GM23248 (cell line): ENCODE results near the gene ZNF75A. TPM values are rescaled to one million over a fixed set of nuclear protein-coding genes. Genes with fewer than 3 reads are reported as not detected.

Experiments
- DNase-seq: peaks from one replicate; pipeline ENCODE4 v3.0.0-alpha.2; 2015
- H2AFZ ChIP-seq: fragments of 200-600 bp; sonication (generic); 2 replicates; pipeline ENCODE4 v1.6.1; 2016; ENCODE audit warnings: antibody characterized with exemption
- H3F3A ChIP-seq: fragments of 200-600 bp; sonication (generic); 2 replicates; pipeline ENCODE4 v1.6.1; 2016; ENCODE audit warnings: mild to moderate bottlenecking, antibody characterized with exemption, mixed run types; ENCODE audit not compliant: insufficient read depth
- H3K27ac ChIP-seq: fragments of 200-600 bp; sonication (generic); 2 replicates; pipeline ENCODE4 v1.5.1; 2016; ENCODE audit warnings: mild to moderate bottlenecking
- H3K27me3 ChIP-seq: fragments of 200-600 bp; sonication (generic); replicated peaks from 2 replicates; pipeline ENCODE4 v1.6.1; 2016; ENCODE audit warnings: mild to moderate bottlenecking; ENCODE audit not compliant: insufficient read depth
- H3K36me3 ChIP-seq: fragments of 200-600 bp; sonication (generic); 2 replicates; pipeline ENCODE4 v1.6.1; 2016; ENCODE audit warnings: low read depth, mild to moderate bottlenecking
- H3K4me1 ChIP-seq: fragments of 200-600 bp; sonication (generic); 2 replicates; pipeline ENCODE4 v1.6.1; 2016; ENCODE audit warnings: mild to moderate bottlenecking; ENCODE audit not compliant: insufficient read depth
- H3K4me2 ChIP-seq: fragments of 200-600 bp; sonication (generic); one replicate; pipeline ENCODE4 v1.6.1; 2016; ENCODE audit warnings: mild to moderate bottlenecking; ENCODE audit not compliant: unreplicated experiment
- H3K4me3 ChIP-seq: fragments of 200-600 bp; sonication (generic); 2 replicates; pipeline ENCODE4 v1.5.1; 2016; ENCODE audit warnings: mild to moderate bottlenecking
- H3K79me2 ChIP-seq: fragments of 200-600 bp; sonication (generic); 2 replicates; pipeline ENCODE4 v1.6.1; 2016; ENCODE audit warnings: mild to moderate bottlenecking; ENCODE audit not compliant: insufficient read depth
- H3K9ac ChIP-seq: fragments of 200-600 bp; sonication (generic); 2 replicates; pipeline ENCODE4 v1.6.1; 2016; ENCODE audit warnings: mild to moderate bottlenecking
- H3K9me2 ChIP-seq: fragments of 200-600 bp; sonication (generic); 2 replicates; pipeline ENCODE4 v1.6.1; 2016; ENCODE audit warnings: mixed run types, mild to moderate bottlenecking, moderate library complexity; ENCODE audit not compliant: insufficient read depth
- H3K9me3 ChIP-seq: fragments of 200-600 bp; sonication (generic); one replicate; pipeline ENCODE4 v1.6.1; 2017; ENCODE audit warnings: low read depth
- H4K20me1 ChIP-seq: fragments of 200-600 bp; sonication (generic); 2 replicates; pipeline ENCODE4 v1.6.0; 2016; ENCODE audit not compliant: insufficient read depth
- EZH2 ChIP-seq: fragments of 200-600 bp; sonication (generic); IDR thresholded peaks from 2 replicates; pipeline ENCODE4 v1.6.1; 2018; ENCODE audit warnings: antibody characterized with exemption, mild to moderate bottlenecking; ENCODE audit not compliant: insufficient read depth, poor library complexity, severe bottlenecking
- EZH2phosphoT487 ChIP-seq: fragments of 200-600 bp; sonication (generic); IDR thresholded peaks from 2 replicates; pipeline ENCODE4 v1.6.1; 2018; ENCODE audit warnings: antibody characterized with exemption, moderate library complexity, mild to moderate bottlenecking, low read depth; ENCODE audit not compliant: insufficient read depth
- whole genome bisulfite sequencing, 2 experiments: methylation state at CpG; one replicate each; pipeline ENCODE4 v1.1.6; 2015 to 2017; ENCODE audit warnings: low lambda C conversion rate in 2 of 2, low coverage in 1 of 2; ENCODE audit errors: missing lambda C conversion rate in 2 of 2; 5-methylcytosine and 5-hydroxymethylcytosine counted together
- in situ Hi-C: fragments of 300-500 bp; cut with MboI; formaldehyde crosslinking; loops from 2 replicates; pipeline ENCODE4 v1.15.0; 2020
- polyA plus RNA-seq: library from polyadenylated mRNA; unstranded; fragments of >200 nt; fragmentation: Nextera tagmentation; extraction: Ambion mirVana; gene quantifications from 2 replicates; pipeline ENCODE4 v1.2.1, GENCODE V29; 2016
- total RNA-seq: library from RNA; depleted of rRNA; stranded (reverse); fragments of >200 nt; shearing (Covaris generic); gene quantifications from 2 replicates; pipeline ENCODE4 v1.2.3, GENCODE V29; 2014

ZNF75A gene
- total and polyA plus RNA-seq, 2 experiments from 2014 or later, result 16.7 to 17.2 TPM

- in situ Hi-C loops, result no loop called here
- Histone ChIP-seq H3K27me3 (no peaks in the 10 kb centered on the region), H4K20me1 (no peaks in the 10 kb centered on the region), H3K4me1 (no peaks in the 10 kb centered on the region), H3K9me2 (no peaks in the 10 kb centered on the region), H3K9ac (no peak overlapping the region), H2AFZ (no peak overlapping the region), H3F3A (no peaks in the 10 kb centered on the region), H3K27ac (no peak overlapping the region), H3K4me2 (no peak overlapping the region), H3K79me2 (no peaks in the 10 kb centered on the region), H3K9me3 (no peaks in the 10 kb centered on the region), H3K36me3 (no peaks in the 10 kb centered on the region), H3K4me3 (no peak overlapping the region)
- no peak for TF ChIP-seq EZH2
- TF ChIP-seq EZH2phosphoT487, result no peak
- 31 to 35% methylated on average over 10 of the region's 10 CpGs for WGBS, 2 experiments
- DNase-seq, result no peak
Measured at GRCh38 chr16:3347586-3347985, 42.3 kb downstream of the ZNF75A start.

GRCh38 chr16:3348547-3349167 lies 43.4 kb downstream of the ZNF75A start:
- H3K27ac ChIP-seq, result no peak overlapping the region
- no peak overlapping the region for H3K4me2 ChIP-seq
- H3F3A ChIP-seq, result no peaks in the 10 kb centered on the region
- H3K27me3 ChIP-seq, result no peaks in the 10 kb centered on the region
- no peak for DNase-seq
- TF ChIP-seq EZH2phosphoT487, result no peak
- TF ChIP-seq EZH2, result no peak
- in situ Hi-C loops, result no loop called here
- no peak overlapping the region for H2AFZ ChIP-seq
- H3K4me3 ChIP-seq, result no peak overlapping the region
- H3K9me3 ChIP-seq, result no peaks in the 10 kb centered on the region
- H3K4me1 ChIP-seq, result no peaks in the 10 kb centered on the region
- 27 to 29% methylated on average over 4 of the region's 4 CpGs for WGBS, 2 experiments
- no peaks in the 10 kb centered on the region for H4K20me1 ChIP-seq
- H3K79me2 ChIP-seq, result no peaks in the 10 kb centered on the region
- no peaks in the 10 kb centered on the region for H3K36me3 ChIP-seq
- no peaks in the 10 kb centered on the region for H3K9me2 ChIP-seq
- H3K9ac ChIP-seq, result no peak overlapping the region

- 58 to 63% methylated on average over 13 of the region's 13 CpGs for WGBS, 2 experiments
- Histone ChIP-seq H3K27me3 (no peaks in the 10 kb centered on the region), H3F3A (no peaks in the 10 kb centered on the region), H3K36me3 (no peaks in the 10 kb centered on the region), H3K79me2 (no peaks in the 10 kb centered on the region), H2AFZ (no peak overlapping the region), H3K4me1 (no peaks in the 10 kb centered on the region), H3K9ac (no peak overlapping the region), H3K9me3 (no peaks in the 10 kb centered on the region), H4K20me1 (no peaks in the 10 kb centered on the region), H3K4me2 (no peak overlapping the region), H3K27ac (no peak overlapping the region), H3K4me3 (no peak overlapping the region), H3K9me2 (no peaks in the 10 kb centered on the region)
- DNase-seq, result no peak
- TF ChIP-seq EZH2phosphoT487, result no peak
- TF ChIP-seq EZH2, result no peak
- in situ Hi-C loops, result no loop called here
Measured at GRCh38 chr16:3349175-3349574, 43.9 kb downstream of the ZNF75A start.

- no peak for TF ChIP-seq EZH2
- TF ChIP-seq EZH2phosphoT487, result no peak
- 34 to 43% methylated on average over 3 of the region's 3 CpGs for WGBS, 2 experiments
- Histone ChIP-seq H3K27me3 (0 out of 2 replicates have a peak, but pooled peaks cover under 1% of the 10 kb centered on the region), H3K4me2 (no peak within 1 kb of the TSS), H3K36me3 (no peaks in the 10 kb centered on the region), H3F3A (no peaks in the 10 kb centered on the region), H2AFZ (no peak within 1 kb of the TSS), H3K9me3 (no peaks in the 10 kb centered on the region), H3K79me2 (no peaks in the 10 kb centered on the region), H3K27ac (no peak within 1 kb of the TSS), H3K4me1 (no peaks in the 10 kb centered on the region), H3K9ac (no peak within 1 kb of the TSS), H3K9me2 (0 out of 2 replicates have a peak, but pooled peaks cover 2% of the 10 kb centered on the region), H3K4me3 (no peak within 1 kb of the TSS), H4K20me1 (no peaks in the 10 kb centered on the region)
- in situ Hi-C loops, result no loop called here
- DNase-seq, result no peak
Measured at GRCh38 chr16:3355589-3355988, 50.3 kb downstream of the ZNF75A start, which contains the start of gene OR2C1. Gene OR2C1, plus strand, starts transcription at chr16:3355889. Its CDS starts 52 bp downstream, at chr16:3355941.

- Histone ChIP-seq H3K27me3 (0 out of 2 replicates have a peak, but pooled peaks cover 4% of the 10 kb centered on the region), H4K20me1 (no peaks in the 10 kb centered on the region), H3K9me3 (no peaks in the 10 kb centered on the region), H3K9ac (no peak overlapping the region), H3K36me3 (no peaks in the 10 kb centered on the region), H3K79me2 (no peaks in the 10 kb centered on the region), H3K9me2 (0 out of 2 replicates have a peak, but pooled peaks cover 2% of the 10 kb centered on the region), H3F3A (no peaks in the 10 kb centered on the region), H3K4me3 (no peak overlapping the region), H3K4me1 (no peaks in the 10 kb centered on the region), H3K27ac (no peak overlapping the region), H3K4me2 (no peak overlapping the region), H2AFZ (no peak overlapping the region)
- WGBS, 2 experiments, result 55% methylated on average over 10 of the region's 10 CpGs
- no peak for TF ChIP-seq EZH2phosphoT487
- no peak for TF ChIP-seq EZH2
- in situ Hi-C loops, result no loop called here
- DNase-seq, result no peak
Measured at GRCh38 chr16:3356118-3356517, 50.8 kb downstream of the ZNF75A start.
